ENCODE results near the gene RUBCNL. TPM values are rescaled to one million over a fixed set of nuclear protein-coding genes. Genes with fewer than 3 reads are reported as not detected.

The RUBCNL gene
- total and polyA plus RNA-seq, 2 of the 8 experiments (the other 6 are each of a cell fraction or from before 2014, with no cell fraction given), result 2.6 to 4.9 TPM

GRCh38 chr13:46378411-46378810 is 8.6 kb downstream of the RUBCNL start:
- Histone ChIP-seq H2BK20ac (ENCODE audit: low read length) (no peak overlapping the region), H3K9me3 (ENCODE audit: insufficient read depth in 2 of 2, low read depth in 1 of 2, low read length in 1 of 2) (no peaks in the 10 kb centered on the region), H2BK120ac (replicated peaks; ENCODE audit: low read depth, low read length) (no peak overlapping the region), H3K56ac (replicated peaks; ENCODE audit: insufficient read length, low read depth, low read length) (no peak overlapping the region), H4K8ac (ENCODE audit: extremely low read depth, insufficient read depth, low read length) (no peak overlapping the region), H3K18ac (ENCODE audit: extremely low read depth, low read length) (no peak overlapping the region), H3K23ac (ENCODE audit: insufficient read length) (no peak overlapping the region), H4K91ac (replicated peaks; ENCODE audit: insufficient read length, low read length) (no peak overlapping the region), H3K4me1 (replicated peaks in 1 of 4; ENCODE audit: control insufficient read depth in 3 of 4, insufficient read depth in 4 of 4, low read length in 3 of 4) (no peaks in the 10 kb centered on the region; a peak in 1 of 7 replicates), H3K27me3 (replicated peaks in 1 of 4; ENCODE audit: control insufficient read depth in 3 of 4, extremely low read depth in 1 of 4, insufficient read depth in 3 of 4, low read length in 3 of 4) (no peaks in the 10 kb centered on the region), H3K36me3 (ENCODE audit: control insufficient read depth in 2 of 4, insufficient read depth in 4 of 4, low read length in 3 of 4) (no peaks in the 10 kb centered on the region), H4K5ac (ENCODE audit: insufficient read length, low read depth, low read length) (no peak overlapping the region), H3K23me2 (ENCODE audit: low read depth, low read length) (no peaks in the 10 kb centered on the region), H3K4me2 (ENCODE audit: insufficient read depth in 1 of 2, low read depth in 2 of 2, low read length in 2 of 2) (no peak overlapping the region), H2AK5ac (ENCODE audit: low read depth, low read length) (no peak overlapping the region), H4K20me1 (replicated peaks in 1 of 2; ENCODE audit: control insufficient read depth in 1 of 2, insufficient read depth in 2 of 2, low read length in 2 of 2) (no peaks in the 10 kb centered on the region), H3K9ac (replicated peaks in 1 of 4; ENCODE audit: extremely low read depth in 1 of 4, low read depth in 3 of 4, low read length in 3 of 4) (no peak overlapping the region), H2AFZ (ENCODE audit: low read length) (no peak overlapping the region), H3K27ac (ENCODE audit: low read depth, low read length) (no peak overlapping the region), H3K14ac (ENCODE audit: insufficient read length) (no peak overlapping the region), H3K79me1 (ENCODE audit: low read depth, low read length) (no peaks in the 10 kb centered on the region), H2BK5ac (ENCODE audit: low read depth, low read length) (no peak overlapping the region), H3K4me3 (ENCODE audit: extremely low read depth in 1 of 4, insufficient read depth in 2 of 4, low read depth in 3 of 4, low read length in 4 of 4) (no peak overlapping the region), H3K4ac (replicated peaks; ENCODE audit: insufficient read length, low read depth, low read length) (no peak overlapping the region), H3K79me2 (ENCODE audit: control insufficient read depth in 1 of 2, insufficient read depth in 2 of 2, low read length in 2 of 2) (no peaks in the 10 kb centered on the region), H2BK12ac (ENCODE audit: low read depth, low read length) (no peak overlapping the region), H2BK15ac (ENCODE audit: low read length) (no peak overlapping the region)
- WGBS, 2 experiments (ENCODE audit: extremely low coverage in 1 of 2, insufficient coverage in 1 of 2, insufficient read length in 1 of 2, insufficient replicate concordance in 2 of 2, low coverage in 1 of 2, low lambda C conversion rate in 2 of 2, missing lambda C conversion rate in 1 of 2), result 89% methylated on average over 2 of the region's 2 CpGs; no CpG with 5 or more reads in 1 of the 2 experiments
- no peak for FAIRE-seq
- DNase-seq (ENCODE audit: low read depth in 1 of 2, low spot score in 2 of 2), result no peak
- POLR2A ChIA-PET (ENCODE audit: partially characterized antibody), result no interaction called here
- CTCF ChIA-PET (ENCODE audit: partially characterized antibody), result interaction anchor here (0.7 kb wide), 1 partner anchor 207 kb away, joined by 3 read pairs; no protein-coding TSS in a partner anchor
- TF ChIP-seq POLR2AphosphoS5 (IDR thresholded peaks at IDR 0.05; ENCODE audit: low read depth, low read length) (no peak), CBX8 (IDR thresholded peaks at IDR 0.05; ENCODE audit: borderline replicate concordance, low read depth, low read length) (no peak), JUN (IDR thresholded peaks at IDR 0.05; ENCODE audit: low read depth, low read length) (no peak), HDAC6 (IDR thresholded peaks at IDR 0.05; ENCODE audit: low read depth, low read length) (no peak), CBX5 (IDR thresholded peaks at IDR 0.05; ENCODE audit: low read depth, low read length) (no peak), YY1 (IDR thresholded peaks at IDR 0.05; ENCODE audit: low read depth, low read length) (no peak), ZNF274 (IDR thresholded peaks at IDR 0.05; ENCODE audit: borderline replicate concordance, extremely low read depth, low read length) (no peak), TCF12 (IDR thresholded peaks at IDR 0.05; ENCODE audit: low read depth, low read length) (no peak), RXRA (IDR thresholded peaks at IDR 0.05; ENCODE audit: insufficient read depth, low read depth, low read length) (no peak), ATF2 (IDR thresholded peaks at IDR 0.05; ENCODE audit: low read length) (no peak), GABPA (IDR thresholded peaks at IDR 0.05; ENCODE audit: borderline replicate concordance, insufficient read depth, low read length) (no peak), SIX5 (IDR thresholded peaks at IDR 0.05; ENCODE audit: low read depth, low read length) (no peak)
- TF ChIP-seq, protein P1, sequence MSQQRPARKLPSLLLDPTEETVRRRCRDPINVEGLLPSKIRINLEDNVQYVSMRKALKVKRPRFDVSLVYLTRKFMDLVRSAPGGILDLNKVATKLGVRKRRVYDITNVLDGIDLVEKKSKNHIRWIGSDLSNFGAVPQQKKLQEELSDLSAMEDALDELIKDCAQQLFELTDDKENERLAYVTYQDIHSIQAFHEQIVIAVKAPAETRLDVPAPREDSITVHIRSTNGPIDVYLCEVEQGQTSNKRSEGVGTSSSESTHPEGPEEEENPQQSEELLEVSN (IDR thresholded peaks at IDR 0.05), result no peak

All from H1 (cell line).